Stimulated activated CD8-positive, alpha-beta memory T cell treated with anti-CD3 and anti-CD28 coated beads, Interleukin-7, amount 100 ng/mL, for 4 hours (primary cell): ENCODE results near the gene GPR108.
"Not testable (repeated sequence)": the region's sequence is repeated elsewhere in the genome, so short reads cannot be mapped to it uniquely, and the experiment has no call there.

Experiments
- DNase-seq, 2 donors: peaks; one replicate each; pipeline ENCODE4 v3.0.0-alpha.2; 2020; ENCODE audit warnings: low read depth in 2 of 2

Gene GPR108

DNA sequence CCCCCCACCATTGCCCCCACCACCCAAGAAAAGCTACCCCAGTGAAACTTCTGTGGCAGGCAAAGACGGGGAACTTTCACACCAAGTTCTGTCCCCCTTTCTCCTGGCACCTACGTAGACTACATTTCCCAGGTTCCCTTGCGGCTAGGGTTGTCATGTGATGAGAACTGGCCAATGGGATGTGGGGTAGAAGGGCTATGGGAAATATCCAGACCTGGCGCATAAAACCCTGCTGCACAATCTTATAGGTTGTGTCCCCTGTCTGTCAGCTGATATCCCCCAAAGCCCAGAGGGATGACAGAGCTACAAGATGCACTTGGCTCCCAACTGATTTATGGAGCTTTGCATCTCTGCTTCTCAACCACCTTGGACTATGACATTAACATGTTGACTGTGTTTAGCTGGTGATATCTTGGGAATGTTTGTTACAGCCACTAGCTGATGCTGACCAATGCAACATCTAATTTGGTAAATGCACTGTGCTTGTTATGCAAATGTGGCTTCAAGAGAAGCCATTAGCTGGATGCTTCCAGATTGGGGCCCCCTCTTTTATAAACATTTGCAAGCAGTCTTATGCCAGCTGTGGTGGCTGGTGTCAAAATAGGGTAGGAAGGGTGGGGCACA, 23.8 kb upstream of the GPR108 start:
- DNase-seq: no peak

DNA sequence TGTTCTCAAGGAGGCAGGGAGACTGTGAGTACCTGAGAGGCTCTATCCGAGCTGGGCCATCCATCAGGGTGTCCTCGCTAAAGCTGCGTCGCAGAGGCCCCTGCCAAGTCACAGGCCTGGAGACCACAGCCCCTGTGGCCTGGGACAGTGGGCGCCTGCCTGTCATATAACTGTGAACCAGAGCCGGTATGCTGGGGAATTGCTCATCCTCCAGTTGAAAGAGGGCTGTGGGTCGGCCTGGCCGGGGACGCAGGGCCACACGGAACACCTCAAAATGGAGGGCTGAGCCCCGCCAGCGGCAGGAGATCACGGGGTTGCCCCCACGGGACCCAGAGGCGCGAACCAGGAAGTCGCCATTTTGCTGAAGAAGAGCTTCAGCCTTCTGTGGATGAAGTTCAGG, 23.2 kb upstream of the GPR108 start:
- no peak for DNase-seq

DNA sequence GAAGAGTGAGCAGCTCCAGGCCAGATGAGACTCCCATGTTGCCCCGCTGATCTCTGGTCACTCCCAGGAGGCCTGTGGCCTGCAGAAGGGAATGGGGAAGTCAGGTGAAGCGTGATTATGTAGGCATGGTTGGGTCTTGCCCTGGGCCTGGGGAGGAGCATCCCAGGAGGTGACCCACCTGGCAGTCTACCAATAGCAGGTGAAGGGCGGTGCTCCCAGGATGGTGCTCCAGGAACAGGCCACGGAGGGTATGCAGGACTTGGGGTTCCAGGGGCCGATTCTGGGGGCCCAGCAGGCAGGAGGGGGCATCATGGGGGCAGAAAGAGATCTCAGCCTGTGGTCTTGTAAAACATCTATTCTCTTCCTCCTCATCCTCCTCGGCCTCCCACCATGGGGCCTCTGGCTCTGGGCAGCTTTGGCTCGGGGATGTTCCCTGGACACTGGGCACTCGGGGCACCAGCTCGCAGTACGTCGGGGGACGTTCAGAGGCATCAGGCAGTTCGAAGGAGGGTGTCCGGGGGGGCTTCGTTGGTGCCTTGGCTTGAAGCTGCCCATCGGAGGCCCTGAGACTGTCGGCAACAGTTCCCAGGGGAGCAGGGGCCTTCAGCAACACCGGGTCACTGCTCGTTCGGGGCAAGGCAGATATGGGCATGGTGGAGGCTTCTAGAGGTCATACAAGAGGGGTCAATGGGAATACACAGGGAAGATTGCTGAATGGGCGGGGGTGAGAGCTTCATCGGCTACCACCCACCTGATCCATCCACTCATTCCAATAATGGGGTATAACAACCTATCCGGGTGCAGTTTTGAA, 17.5 kb upstream of the GPR108 start:
- DNase-seq: no peak

DNA sequence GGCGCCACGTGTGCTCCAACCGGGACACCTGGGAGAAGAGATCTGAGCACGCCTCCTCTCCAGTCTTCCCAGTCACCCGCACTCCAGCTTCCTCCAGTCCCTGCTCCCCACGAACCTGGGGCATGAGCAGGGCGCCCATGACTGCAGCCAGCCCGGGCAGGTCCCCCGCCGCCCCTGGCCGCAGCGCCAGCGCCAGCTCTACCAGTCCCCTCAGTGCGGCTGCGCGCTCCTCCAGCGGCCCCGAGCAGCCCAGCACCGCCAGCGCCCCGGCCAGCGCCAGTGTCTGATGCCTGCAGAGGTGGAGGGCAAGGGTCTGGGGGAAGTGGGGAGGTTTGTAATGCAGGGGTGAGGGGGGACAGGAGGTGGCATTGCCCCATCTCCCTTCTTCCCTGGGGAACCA, 16.8 kb upstream of the GPR108 start:
- DNase-seq: no peak

DNA sequence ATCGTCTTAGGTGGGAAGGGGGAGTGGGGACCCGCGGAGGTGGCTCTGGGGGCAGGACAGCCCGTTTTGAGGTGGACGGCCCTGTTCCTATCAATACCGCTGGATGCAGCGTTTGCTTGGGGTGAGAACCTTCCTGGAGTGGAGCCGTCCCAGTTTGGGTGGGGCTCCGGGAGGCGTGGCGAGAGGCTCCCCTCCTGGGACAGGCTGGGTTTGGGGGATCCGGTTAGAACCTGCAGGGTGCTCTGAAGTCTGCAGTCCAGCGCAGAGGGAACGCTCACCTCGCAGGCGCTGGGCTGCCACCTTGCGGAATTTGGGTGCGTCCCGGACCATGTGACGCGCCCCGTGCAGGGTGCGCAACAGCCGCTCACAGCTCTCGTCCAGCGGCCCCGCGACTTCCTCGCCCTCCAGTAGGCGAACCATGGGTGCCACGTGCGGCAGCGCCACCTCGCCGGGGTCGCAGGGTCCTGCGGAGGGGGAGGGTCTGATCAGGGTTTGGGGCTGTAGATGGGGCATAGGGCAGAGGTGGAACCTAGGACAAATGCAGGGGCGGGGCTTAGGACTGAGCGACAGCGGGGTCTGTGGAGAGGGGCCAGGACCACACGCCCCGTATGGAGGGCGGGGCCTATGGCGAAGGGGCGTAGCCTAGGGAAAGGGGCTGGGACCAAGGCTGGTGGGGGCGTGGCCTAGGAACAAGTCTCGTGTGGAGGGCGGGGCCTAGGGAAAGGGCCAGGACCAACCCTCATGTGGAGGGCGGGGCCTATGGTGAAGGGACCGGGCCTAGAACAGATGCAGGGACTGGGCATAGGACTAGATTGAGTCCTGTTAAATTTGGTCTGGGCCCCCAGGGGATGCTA, 16.0 kb upstream of the GPR108 start:
- DNase-seq: peak; percentile 54 to 65

DNA sequence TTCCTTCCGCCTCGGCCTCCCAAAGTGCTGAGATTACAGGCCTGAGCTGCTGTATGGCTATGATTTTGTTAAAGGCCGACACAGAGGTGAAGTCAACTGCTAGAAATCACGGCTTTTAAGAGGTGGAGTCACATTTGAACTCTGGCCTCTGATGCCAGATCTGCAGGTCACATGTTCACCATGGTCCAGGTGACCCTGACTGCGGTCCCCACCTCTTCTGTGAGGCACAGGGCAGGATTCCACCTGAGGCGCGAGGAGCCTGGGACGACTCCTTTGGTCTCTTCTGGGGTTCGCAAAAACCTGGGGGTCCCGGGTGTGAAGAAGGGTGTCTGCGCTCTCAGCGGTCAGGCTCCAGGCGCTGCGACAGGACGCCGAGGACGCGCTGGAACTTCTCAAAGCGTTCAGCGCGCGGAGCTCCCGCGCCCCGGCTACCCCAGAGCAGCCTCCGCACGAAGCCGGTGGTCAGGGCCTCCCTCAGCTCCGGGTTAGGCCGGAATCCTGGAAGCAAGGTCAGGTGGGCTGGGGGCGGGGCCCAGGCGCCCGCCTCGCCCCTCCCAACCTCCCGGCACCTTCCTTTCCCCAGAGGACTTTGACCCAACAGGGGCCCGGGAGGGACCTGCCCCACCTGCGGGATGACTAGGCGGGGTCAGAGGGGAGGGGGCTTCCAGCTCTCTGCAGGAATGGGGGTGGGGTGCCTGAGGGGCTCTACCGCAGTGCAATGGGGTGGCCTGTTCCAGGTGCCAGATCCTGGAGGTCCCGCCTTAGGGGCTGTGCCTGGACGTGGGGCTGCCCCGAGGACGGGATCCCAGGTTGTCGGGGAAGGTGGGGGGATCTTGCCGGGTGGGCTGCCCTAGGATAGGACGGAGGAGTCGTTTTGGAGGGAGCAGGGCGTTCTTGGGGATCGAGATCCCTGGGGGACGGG, 15.1 kb upstream of the GPR108 start:
- no peak for DNase-seq

DNA sequence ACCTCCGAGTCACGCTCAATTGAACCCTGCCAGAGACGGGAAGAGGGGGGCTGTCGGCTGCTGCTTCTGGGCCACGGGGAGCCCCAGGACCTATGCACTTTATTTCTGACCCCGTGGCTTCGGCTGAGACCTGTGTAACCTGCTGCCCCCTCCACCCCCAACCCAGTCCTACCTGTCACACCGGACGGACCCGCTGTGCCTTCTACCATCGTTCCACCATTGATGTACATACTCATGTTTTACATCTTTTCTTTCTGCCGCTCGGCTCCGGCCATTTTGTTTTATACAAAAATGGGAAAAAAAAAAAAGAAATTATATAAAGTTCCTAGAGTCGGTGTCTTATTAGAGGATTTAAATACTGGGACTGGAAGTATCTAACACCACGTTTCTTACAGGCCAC, 13.8 kb upstream of the GPR108 start:
- no peak for DNase-seq

DNA sequence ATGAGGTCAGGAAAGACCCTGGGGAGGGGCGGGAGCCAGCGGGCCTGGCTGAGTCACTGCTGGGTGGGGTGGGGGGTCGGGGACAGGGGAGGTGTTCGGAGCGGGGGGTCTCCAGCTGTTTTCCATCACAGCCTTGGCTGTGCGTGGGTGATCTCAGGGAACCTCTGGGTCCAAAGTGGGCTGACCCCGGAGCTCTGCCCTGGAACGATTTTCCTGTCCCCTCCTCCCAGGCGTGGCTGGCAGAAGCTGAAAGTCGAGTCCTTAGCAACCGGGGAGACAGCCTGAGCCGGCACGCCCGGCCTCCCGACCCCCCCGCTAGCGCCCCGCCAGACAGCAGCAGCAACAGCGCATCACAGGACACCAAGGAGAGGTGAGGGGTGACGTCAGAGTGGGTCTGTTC, 12.7 kb upstream of the GPR108 start:
- DNase-seq: no peak

DNA sequence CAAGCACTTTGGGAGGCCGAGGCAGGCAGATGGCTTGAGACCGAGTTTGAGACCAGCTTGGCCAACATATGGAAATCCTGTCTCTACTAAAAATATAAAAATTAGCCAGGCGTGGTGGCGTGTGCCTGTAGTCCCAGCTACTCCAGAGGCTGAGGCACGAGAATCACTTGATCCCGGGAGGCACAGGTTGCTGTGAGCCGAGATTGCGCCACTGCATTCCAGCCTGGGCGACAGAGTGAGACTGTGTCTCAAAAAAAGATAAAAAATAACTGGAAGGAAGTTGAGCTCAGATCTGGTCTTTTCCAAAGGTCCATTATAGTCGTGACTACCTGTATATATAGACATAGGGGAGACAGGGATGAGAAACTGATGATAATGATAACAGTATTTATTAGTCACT, 11.2 kb upstream of the GPR108 start:
- DNase-seq: not testable (repeated sequence)

DNA sequence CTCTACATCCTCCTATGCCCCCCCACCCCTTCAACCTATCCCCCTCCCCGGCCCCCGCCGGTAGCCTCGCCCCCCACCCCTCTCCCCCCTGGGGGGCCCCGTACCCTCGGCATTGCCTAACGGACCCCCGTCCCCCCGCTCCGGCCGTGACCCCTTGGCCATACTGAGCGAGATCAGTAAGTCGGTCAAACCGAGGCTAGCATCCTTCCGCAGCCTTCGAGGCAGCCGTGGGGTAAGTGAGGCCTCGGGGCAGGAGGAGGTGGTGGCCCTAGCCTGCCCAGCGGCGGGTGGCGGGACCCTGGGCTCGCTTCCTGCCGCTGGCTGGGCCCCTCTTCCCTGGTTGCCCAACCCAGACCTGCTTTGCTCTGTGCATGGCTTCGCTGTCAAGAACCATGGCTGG, 8.6 kb upstream of the GPR108 start:
- DNase-seq: no peak

DNA sequence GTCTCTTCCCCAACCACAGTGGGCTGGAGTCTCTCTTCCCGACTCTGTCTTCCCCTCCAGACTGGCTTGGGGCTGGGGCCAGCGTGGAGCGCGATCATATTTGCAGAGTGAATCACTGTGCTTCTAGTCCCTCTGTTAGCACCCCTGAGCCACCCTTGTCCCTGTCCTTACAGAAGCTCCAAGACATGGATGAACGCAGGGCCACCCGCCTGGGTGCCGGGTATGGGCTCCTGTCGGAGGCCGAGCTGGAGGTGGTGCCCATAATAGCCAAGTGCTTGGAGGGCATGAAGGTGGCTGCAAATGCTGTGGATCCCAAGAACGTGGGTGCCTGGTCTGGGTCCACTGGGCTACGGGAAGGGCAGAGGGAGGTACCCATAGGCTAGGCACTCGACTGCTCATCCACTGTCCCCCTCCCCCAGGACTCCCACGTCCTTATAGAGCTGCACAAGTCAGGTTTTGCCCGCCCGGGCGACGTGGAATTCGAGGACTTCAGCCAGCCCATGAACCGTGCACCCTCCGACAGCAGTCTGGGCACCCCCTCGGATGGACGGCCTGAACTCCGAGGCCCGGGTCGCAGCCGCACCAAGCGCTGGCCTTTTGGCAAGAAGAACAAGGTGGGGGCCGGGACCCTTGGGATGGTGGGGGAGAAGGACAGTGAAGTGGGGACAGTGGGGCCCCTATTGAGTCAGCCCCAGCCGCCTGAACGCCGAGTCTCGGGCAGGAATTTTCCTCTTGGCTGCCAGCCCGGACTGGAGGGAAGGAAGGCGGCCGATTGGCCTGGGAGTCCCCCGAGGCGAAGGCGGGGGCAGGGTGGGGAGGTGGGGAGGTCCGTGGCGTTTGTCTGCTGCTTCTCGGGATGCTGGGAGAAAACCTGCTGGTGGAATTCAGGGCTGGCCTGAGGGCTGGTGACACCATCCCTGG, 7.3 kb upstream of the GPR108 start:
- no peak for DNase-seq

DNA sequence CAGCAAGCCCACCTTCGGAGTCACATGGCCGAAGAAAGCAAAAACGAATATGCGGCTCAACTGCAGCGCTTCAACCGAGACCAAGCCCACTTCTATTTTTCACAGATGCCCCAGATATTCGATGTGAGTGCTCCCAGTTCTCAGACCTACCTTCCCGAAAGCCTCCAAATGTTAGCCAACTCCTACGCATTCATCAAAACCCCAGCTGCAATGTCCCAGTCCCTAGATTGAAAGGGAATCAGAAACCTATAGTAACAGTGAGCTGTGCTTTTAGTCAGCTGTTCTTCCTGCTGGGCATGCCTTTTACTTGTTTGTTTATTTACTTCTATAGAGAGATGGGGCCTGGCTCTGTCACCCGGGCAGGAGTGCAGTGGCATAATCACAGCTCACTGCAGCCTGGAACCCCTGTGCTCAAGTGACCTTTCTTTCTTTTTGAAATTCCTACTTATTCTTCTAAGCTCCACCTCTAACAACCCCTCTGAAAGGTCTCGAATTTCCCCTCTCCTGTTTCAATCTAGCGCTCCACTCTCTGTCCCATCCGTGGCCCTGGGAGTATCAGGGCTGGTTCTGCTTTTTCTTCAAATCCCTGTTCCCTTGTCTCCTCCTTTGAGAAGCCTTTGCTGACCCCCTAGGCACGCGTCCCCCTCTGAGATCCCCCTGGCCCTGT, 6.5 kb upstream of the GPR108 start:
- DNase-seq: no peak

DNA sequence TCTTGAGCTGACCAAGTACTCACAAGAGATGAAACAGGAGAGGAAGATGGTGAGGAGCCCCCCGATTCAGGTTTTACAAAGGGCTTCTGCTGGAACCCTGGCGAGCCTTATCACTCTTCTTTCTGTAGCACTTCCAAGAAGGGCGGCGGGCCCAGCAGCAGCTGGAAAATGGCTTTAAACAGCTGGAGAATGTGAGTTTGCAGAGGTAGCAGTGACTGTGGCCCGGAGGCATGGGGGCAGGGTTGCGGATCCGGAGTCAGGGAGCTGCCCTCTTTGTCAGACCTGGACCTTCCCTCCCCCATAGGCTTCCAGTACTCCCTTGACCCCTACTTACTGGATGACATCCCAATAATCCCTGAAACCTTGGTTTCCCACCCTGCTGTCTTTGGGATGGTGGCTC, 5.7 kb upstream of the GPR108 start:
- no peak for DNase-seq

DNA sequence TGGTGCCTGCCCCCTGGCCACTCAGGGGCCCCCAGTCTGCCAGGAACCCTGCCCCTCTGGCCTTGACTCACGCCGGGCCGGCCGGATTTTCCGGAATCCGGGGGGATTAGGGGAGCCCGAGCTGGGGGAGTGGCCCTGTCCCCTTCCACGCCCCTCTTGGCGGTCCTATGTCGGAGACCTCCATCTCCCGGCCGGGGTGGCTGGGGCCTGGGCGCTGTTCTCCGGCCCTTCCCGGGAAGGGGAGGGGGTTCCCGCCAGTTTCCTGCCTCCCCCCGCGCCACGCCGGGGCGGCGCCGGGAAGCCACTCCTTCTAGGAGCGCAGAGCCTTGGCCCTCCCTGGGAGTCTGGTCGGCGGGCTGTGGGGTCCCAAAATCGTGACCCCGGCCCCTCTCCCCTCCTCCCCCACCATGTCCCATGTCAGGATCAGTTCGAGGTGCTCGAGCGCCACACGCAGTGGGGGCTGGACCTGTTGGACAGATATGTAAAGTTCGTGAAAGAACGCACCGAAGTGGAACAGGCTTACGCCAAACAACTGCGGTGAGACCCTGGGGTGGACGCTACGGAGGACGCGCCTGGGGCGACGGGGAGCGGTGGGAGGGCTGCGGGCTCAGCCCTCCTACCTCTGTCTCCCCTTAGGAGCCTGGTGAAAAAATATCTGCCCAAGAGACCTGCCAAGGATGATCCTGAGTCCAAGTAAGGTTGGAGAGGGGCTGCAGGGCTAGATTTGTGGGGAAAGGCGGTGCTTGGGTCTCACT, 3.4 kb upstream of the GPR108 start:
- no peak for DNase-seq

DNA sequence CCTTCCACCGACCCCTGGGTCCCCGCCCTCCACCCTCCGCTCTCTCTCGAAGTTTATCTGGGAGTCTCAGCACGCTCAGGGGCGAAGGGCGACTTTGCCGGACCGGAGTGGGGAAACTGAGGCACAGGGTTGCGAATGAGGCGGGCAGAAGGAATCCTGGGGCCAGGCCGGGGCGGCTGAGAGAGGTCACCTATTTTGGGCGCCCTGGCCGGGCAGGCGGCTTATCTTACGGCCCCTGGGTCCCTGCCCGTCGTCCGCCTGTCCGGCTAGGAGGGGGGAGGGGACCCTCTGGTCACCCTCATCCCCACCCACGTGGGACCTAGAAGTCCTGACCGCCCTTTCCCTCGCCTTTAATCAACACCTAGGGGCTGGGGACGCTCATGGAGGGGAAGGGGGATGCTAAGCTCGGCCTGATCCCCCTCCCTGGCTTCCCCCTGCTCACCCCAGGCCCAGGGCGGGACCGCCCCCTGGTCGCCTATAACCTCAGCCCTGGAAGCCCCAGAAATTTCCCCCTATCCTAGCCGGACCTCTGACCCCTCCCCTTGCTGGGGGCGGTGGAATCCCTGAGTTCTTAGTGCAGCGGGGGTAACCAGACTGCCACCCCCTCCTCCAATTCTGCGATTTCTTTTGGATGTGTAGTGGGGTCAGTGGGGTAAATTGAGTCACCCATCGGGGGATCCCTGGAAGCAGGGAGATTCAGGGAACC, 2.7 kb upstream of the GPR108 start:
- no peak for DNase-seq

DNA sequence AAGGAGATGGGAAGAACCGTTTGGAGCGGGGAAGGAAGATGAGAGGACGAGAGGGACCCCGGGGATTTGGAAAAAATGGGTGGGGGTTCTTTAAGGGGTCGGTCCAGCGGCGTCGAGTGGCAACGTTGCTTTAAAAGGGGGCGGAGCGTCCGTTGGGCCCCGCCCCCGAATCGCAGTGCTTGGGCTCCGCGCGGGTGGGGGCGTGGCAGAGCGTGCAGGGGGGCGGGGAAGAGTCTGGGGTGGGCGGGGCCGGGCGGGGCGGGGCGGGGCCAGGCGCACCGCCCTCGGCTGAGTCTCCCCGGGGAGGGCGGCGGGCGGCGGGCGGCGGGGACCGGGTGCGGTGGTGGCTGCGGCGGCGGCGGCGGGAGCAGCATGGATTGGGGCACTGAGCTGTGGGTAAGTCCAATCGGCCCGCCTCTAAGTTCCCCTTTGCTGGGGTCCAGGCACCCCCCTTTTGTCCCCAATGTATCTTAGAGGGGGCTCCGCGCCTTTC, 2.1 kb upstream of the GPR108 start, which contains the start of gene TRIP10:
Gene TRIP10, plus strand, starts transcription at position 291 of the 493 bp plus-strand sequence. Its CDS starts 82 bp downstream, at position 373.
- DNase-seq: peak; percentile 53 to 75

DNA sequence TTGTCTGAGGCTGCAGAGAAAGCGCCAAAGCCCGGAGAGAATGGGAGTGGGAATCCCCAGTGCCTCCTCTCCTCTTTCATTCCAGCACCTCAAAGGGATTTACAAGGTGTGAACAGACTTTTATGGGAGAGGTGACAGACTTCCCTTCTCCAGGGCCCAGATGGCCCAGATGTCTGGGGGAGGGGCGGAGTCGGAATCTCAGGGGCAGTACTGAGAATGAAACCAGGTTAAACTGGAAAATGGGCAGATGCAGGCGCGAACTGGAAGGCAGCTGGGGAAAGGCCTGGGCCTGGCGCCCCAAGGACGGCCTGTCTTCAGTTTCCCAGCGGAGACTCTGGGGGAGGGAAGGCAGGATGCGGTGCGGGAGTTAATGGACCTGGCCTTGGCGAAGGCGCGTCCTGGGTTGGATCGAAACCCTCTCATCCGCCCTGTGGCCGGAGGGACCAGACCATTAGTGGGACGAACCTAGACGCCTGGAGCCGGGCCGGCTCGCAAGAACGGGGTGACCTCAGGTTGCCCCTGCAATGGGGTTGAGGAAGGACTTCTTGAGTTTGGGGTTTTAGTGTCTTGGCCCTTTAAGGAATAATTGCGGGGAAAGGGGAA, 1.5 kb upstream of the GPR108 start:
- no peak for DNase-seq
